DOHH2 (cell line): Measurements from ENCODE around the gene VPS26B.

Source experiments
- CTCF ChIP-seq: fragments of 200-600 bp; sonication (generic); IDR thresholded peaks from one replicate; pipeline ENCODE4 v1.5.1; 2014; ENCODE audit warnings: antibody characterized with exemption, mild to moderate bottlenecking, low read depth, low read length; ENCODE audit not compliant: poor library complexity, severe bottlenecking
- EZH2phosphoT487 ChIP-seq: fragments of 200-600 bp; sonication (generic); IDR thresholded peaks from 2 replicates; pipeline ENCODE4 v1.6.1; 2017; ENCODE audit warnings: borderline replicate concordance, mild to moderate bottlenecking, antibody characterized with exemption, low read length, moderate library complexity, mixed read lengths

GRCh38 chr11:134257101-134257500, 32.6 kb downstream of the VPS26B start:
- no peak for TF ChIP-seq CTCF
- no peak for TF ChIP-seq EZH2phosphoT487
